A673 (cell line): ENCODE measurements around the gene CNTLN. TPM values are rescaled to one million over a fixed set of nuclear protein-coding genes. Genes with fewer than 3 reads are reported as not detected.

ENCODE experiments used
- BruUV-seq: library from RNA; stranded (reverse); fragments of 400-500 nt; replicated peaks from 2 replicates; lab custom pipeline; 2021; lab: Mats Ljungman, UMichigan
- CTCF ChIA-PET: fragments of 300-600 bp; sonication (Branson Sonifier 250); formaldehyde crosslinking; loops from one replicate; lab custom pipeline; 2022; ENCODE audit warnings: antibody characterized with exemption; lab: Charles Lee
- POLR2A ChIA-PET: fragments of 300-600 bp; sonication (Branson Sonifier 250); formaldehyde crosslinking; loops from one replicate; lab custom pipeline; 2022; ENCODE audit warnings: antibody characterized with exemption; ENCODE audit not compliant: low non-redundant PET; lab: Charles Lee
- DNase-seq: peaks from one replicate; pipeline ENCODE4 v3.0.0-alpha.2; 2015; ENCODE audit warnings: low spot score
- H3K27ac ChIP-seq: fragments of 200-600 bp; sonication (generic); 2 replicates; pipeline ENCODE4 v1.5.1; 2016; ENCODE audit warnings: mixed run types, low read depth, mild to moderate bottlenecking, mixed read lengths, antibody characterized with exemption, low read length; ENCODE audit not compliant: poor library complexity, severe bottlenecking
- H3K27me3 ChIP-seq: fragments of 200-600 bp; sonication (generic); replicated peaks from 2 replicates; pipeline ENCODE4 v1.6.1; 2017; ENCODE audit warnings: mixed run types, low read depth, mild to moderate bottlenecking, mixed read lengths, antibody characterized with exemption, low read length; ENCODE audit not compliant: insufficient read depth, poor library complexity
- H3K36me3 ChIP-seq: fragments of 200-600 bp; sonication (generic); 2 replicates; pipeline ENCODE4 v1.6.1; 2016; ENCODE audit warnings: mixed run types, mild to moderate bottlenecking, mixed read lengths, antibody characterized with exemption, low read length; ENCODE audit not compliant: insufficient read depth, poor library complexity, severe bottlenecking
- H3K4me1 ChIP-seq: fragments of 200-600 bp; sonication (generic); 2 replicates; pipeline ENCODE4 v1.6.1; 2017; ENCODE audit warnings: mixed run types, mild to moderate bottlenecking, mixed read lengths, antibody characterized with exemption, low read length; ENCODE audit not compliant: insufficient read depth, poor library complexity, severe bottlenecking
- H3K4me3 ChIP-seq: fragments of 200-600 bp; sonication (generic); 2 replicates; pipeline ENCODE4 v1.5.1; 2016; ENCODE audit warnings: low read depth, mixed run types, mild to moderate bottlenecking, mixed read lengths, low read length; ENCODE audit not compliant: poor library complexity, severe bottlenecking
- H3K9me3 ChIP-seq: fragments of 200-600 bp; sonication (generic); 2 replicates; pipeline ENCODE4 v1.6.1; 2016; ENCODE audit warnings: mixed run types, low read depth, mild to moderate bottlenecking, mixed read lengths, antibody characterized with exemption, low read length; ENCODE audit not compliant: poor library complexity, severe bottlenecking
- EZH2 ChIP-seq: fragments of 200-600 bp; sonication (generic); IDR thresholded peaks from 2 replicates; pipeline ENCODE4 v1.6.1; 2017; ENCODE audit warnings: borderline replicate concordance, low read depth, mild to moderate bottlenecking, mixed read lengths, antibody characterized with exemption, low read length; ENCODE audit not compliant: poor library complexity, severe bottlenecking
- intact Hi-C: fragments of 100-400 bp; cut with micrococcal nuclease; formaldehyde crosslinking; loops from one replicate; pipeline ENCODE4 v1.10.0; 2022; ENCODE audit not compliant: unreplicated experiment
- total RNA-seq: library from RNA; stranded (reverse); gene quantifications from 2 replicates; pipeline ENCODE4 v1.2.3, GENCODE V29; 2021
- TF ChIP-seq, protein P1 (sequence below): fragments of 300-800, 200-600 bp; sonication (generic); conservative IDR thresholded peaks from 2 replicates; pipeline ENCODE4 v1.5.1; 2017; ENCODE audit warnings: low read depth, mild to moderate bottlenecking, antibody characterized with exemption, low read length, moderate library complexity, mixed read lengths

CNTLN gene
- total RNA-seq, 1 experiment from 2014 or later = 6.6 TPM

DNA sequence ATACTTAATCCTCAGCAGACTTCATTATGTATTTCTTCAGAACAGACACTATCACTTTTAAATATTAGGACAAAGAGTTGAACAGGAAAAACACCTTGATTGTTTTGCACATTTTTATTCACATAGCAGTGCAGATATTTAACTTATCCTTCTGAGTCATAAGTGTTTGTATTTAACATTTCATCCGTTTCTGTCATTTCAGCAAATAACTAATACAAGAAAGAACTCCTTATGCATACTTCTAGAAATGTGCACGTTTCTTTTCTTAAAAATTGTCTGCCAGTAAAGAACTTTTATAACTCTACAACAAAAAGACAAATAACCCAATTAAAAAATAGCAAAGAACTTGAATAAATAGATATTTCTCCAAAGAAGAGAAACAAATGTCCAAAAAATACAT is 3.3 kb upstream of the CNTLN start:
- no peak for DNase-seq
- POLR2A ChIA-PET = no interaction called here
- intact Hi-C loops = no loop called here
- Histone ChIP-seq H3K4me1 (no peaks in the 10 kb centered on the region), H3K9me3 (no peaks in the 10 kb centered on the region), H3K27ac (no peak overlapping the region), H3K27me3 (no peaks in the 10 kb centered on the region), H3K36me3 (no peaks in the 10 kb centered on the region), H3K4me3 (no peak overlapping the region)
- no TSS peak for BruUV-seq
- TF ChIP-seq, protein P1, sequence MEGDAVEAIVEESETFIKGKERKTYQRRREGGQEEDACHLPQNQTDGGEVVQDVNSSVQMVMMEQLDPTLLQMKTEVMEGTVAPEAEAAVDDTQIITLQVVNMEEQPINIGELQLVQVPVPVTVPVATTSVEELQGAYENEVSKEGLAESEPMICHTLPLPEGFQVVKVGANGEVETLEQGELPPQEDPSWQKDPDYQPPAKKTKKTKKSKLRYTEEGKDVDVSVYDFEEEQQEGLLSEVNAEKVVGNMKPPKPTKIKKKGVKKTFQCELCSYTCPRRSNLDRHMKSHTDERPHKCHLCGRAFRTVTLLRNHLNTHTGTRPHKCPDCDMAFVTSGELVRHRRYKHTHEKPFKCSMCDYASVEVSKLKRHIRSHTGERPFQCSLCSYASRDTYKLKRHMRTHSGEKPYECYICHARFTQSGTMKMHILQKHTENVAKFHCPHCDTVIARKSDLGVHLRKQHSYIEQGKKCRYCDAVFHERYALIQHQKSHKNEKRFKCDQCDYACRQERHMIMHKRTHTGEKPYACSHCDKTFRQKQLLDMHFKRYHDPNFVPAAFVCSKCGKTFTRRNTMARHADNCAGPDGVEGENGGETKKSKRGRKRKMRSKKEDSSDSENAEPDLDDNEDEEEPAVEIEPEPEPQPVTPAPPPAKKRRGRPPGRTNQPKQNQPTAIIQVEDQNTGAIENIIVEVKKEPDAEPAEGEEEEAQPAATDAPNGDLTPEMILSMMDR = no peak
- no peak for TF ChIP-seq EZH2
- CTCF ChIA-PET = no interaction called here

DNA sequence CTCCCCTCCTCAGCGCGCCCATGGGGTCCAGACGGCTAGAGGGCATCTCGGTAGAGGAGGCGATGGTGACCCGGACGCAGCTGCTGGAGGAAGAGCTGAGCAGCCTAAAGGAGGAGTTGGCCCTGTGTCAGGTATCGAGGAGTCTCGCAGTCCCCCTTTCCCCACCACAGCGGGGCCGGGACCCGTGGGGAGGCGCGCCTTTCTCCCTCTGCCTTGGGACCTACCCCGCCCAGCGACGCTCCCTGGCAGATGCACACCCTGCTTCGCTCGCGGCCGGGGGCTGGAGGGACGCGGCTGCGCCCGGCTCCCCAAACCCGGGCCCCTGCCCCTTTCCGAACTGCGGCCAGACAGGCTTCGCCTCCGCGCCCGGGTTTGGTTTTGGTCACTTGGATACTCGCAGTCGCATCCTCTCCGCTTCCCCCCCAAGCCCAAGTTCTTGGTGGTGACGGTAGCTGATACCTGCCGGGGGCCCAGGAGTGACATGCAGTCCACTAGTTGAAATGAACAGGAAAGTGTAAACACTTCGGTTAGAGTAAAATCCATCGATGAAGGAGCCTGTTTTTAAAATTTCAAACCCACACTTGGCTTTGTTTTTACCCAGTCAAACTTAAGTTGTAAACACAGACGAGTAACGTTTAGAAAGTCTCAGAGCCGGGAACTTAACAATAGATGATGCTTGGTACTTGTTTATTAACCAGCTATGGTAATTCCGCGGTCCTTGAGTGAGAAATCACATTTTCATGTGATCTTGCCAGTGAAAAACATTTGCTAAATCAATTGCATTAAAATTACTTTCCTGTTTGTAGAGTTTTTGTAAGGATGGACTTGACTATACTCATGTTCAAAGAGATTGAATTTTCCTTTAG is 688 bp downstream of the CNTLN start:
- Histone ChIP-seq H3K4me3 (peak overlapping the region; percentile 82), H3K4me1 (no peaks in the 10 kb centered on the region), H3K27ac (peak overlapping the region; percentile 87), H3K36me3 (no peaks in the 10 kb centered on the region), H3K27me3 (no peaks in the 10 kb centered on the region), H3K9me3 (no peaks in the 10 kb centered on the region)
- no TSS peak for BruUV-seq
- ChIA-PET CTCF (no interaction called here), POLR2A (no interaction called here)
- TF ChIP-seq, protein P1 = no peak
- no peak for TF ChIP-seq EZH2
- DNase-seq = peak; percentile 37
- intact Hi-C loops = no loop called here

DNA sequence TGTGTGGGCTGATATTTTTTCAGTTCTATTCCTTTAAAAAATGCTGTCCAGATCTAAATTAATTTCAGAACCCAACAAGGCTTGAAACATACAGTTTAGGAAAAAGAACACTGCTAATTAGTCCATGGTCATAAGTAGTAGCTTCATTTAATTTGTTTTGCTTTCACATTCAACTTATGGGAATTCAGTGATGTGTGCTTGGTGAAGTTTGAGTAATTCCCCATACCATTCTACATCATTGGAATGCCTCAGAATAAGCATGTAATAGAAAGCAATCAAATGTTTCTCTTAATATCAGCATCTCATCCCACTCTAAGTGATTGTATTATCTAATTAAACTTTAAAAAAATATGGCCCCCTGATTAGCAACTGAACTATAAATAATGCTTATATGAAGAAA is 2.7 kb downstream of the CNTLN start:
- intact Hi-C loops = no loop called here
- Histone ChIP-seq H3K27ac (no peak overlapping the region), H3K36me3 (no peaks in the 10 kb centered on the region), H3K9me3 (no peaks in the 10 kb centered on the region), H3K27me3 (no peaks in the 10 kb centered on the region), H3K4me3 (no peak overlapping the region), H3K4me1 (no peaks in the 10 kb centered on the region)
- CTCF ChIA-PET = interaction anchor here (0.6 kb wide), 1 partner anchor 85 kb away, joined by 10 read pairs; no protein-coding TSS in a partner anchor
- no TSS peak for BruUV-seq
- POLR2A ChIA-PET = no interaction called here
- no peak for DNase-seq
- TF ChIP-seq, protein P1 = no peak
- TF ChIP-seq EZH2 = no peak
